Measurements from ENCODE around the gene CARMIL1. TPM values are rescaled to one million over a fixed set of nuclear protein-coding genes. Genes with fewer than 3 reads are reported as not detected.

Gene CARMIL1
- total and polyA plus RNA-seq, 2 of the 8 experiments (the other 6 are each of a cell fraction or from before 2014, with no cell fraction given), result 20.3 to 40.4 TPM

- no peak overlapping the region for H4K5ac ChIP-seq (ENCODE audit: insufficient read length, low read depth, low read length)
- no peak overlapping the region for H4K91ac ChIP-seq (replicated peaks; ENCODE audit: insufficient read length, low read length)
- no peak overlapping the region for H3K4ac ChIP-seq (replicated peaks; ENCODE audit: insufficient read length, low read depth, low read length)
- no peak overlapping the region for H2AFZ ChIP-seq (ENCODE audit: low read length)
- no peaks in the 10 kb centered on the region for H3K79me1 ChIP-seq (ENCODE audit: low read depth, low read length)
- H3K4me2 ChIP-seq (ENCODE audit: insufficient read depth in 1 of 2, low read depth in 2 of 2, low read length in 2 of 2), result no peak overlapping the region
- no peaks in the 10 kb centered on the region for H3K79me2 ChIP-seq (ENCODE audit: control insufficient read depth in 1 of 2, insufficient read depth in 2 of 2, low read length in 2 of 2)
- H2BK120ac ChIP-seq (replicated peaks; ENCODE audit: low read depth, low read length), result no peak overlapping the region
- peaks cover 0 to 7% (median 0%) of the 10 kb centered on the region in 4 experiments; a peak in 2 of 8 replicates for H3K36me3 ChIP-seq (ENCODE audit: control insufficient read depth in 2 of 4, insufficient read depth in 4 of 4, low read length in 3 of 4)
- no peak overlapping the region for H3K14ac ChIP-seq (ENCODE audit: insufficient read length)
- TF ChIP-seq SIN3A (conservative IDR thresholded peaks at IDR 0.05 in 1 of 2, IDR thresholded peaks at IDR 0.05 in 1 of 2; ENCODE audit: low read depth in 1 of 2, low read length in 2 of 2) (no peak), YY1 (IDR thresholded peaks at IDR 0.05; ENCODE audit: low read depth, low read length) (no peak), CBX5 (IDR thresholded peaks at IDR 0.05; ENCODE audit: low read depth, low read length) (no peak), TAF1 (IDR thresholded peaks at IDR 0.05; ENCODE audit: low read depth, low read length) (no peak), TEAD4 (IDR thresholded peaks at IDR 0.05; ENCODE audit: low read depth, low read length) (no peak), KDM5A (IDR thresholded peaks at IDR 0.05; ENCODE audit: low read length) (no peak)
- no peak overlapping the region for H2BK15ac ChIP-seq (ENCODE audit: low read length)
- H3K23ac ChIP-seq (ENCODE audit: insufficient read length), result no peak overlapping the region
- WGBS, 2 experiments (ENCODE audit: extremely low coverage in 1 of 2, insufficient coverage in 1 of 2, insufficient read length in 1 of 2, insufficient replicate concordance in 2 of 2, low coverage in 1 of 2, low lambda C conversion rate in 2 of 2, missing lambda C conversion rate in 1 of 2), result 89% methylated on average over 2 of the region's 2 CpGs; no CpG with 5 or more reads in 1 of the 2 experiments
- no peak overlapping the region for H3K9ac ChIP-seq (replicated peaks in 1 of 4; ENCODE audit: extremely low read depth in 1 of 4, low read depth in 3 of 4, low read length in 3 of 4)
- FAIRE-seq (no peak), DNase-seq (ENCODE audit: low read depth in 1 of 2, low spot score in 2 of 2) (no peak)
- H4K8ac ChIP-seq (ENCODE audit: extremely low read depth, insufficient read depth, low read length), result no peak overlapping the region
- H2BK20ac ChIP-seq (ENCODE audit: low read length), result no peak overlapping the region
- H3K56ac ChIP-seq (replicated peaks; ENCODE audit: insufficient read length, low read depth, low read length), result no peak overlapping the region
- H3K4me1 ChIP-seq (replicated peaks in 1 of 4; ENCODE audit: control insufficient read depth in 3 of 4, insufficient read depth in 4 of 4, low read length in 3 of 4), result no peaks in the 10 kb centered on the region
- H3K27ac ChIP-seq (ENCODE audit: low read depth, low read length), result no peak overlapping the region
- no peak overlapping the region for H2BK5ac ChIP-seq (ENCODE audit: low read depth, low read length)
- no peaks in the 10 kb centered on the region for H3K23me2 ChIP-seq (ENCODE audit: low read depth, low read length)
- H2BK12ac ChIP-seq (ENCODE audit: low read depth, low read length), result no peak overlapping the region
- H3K9me3 ChIP-seq (ENCODE audit: insufficient read depth in 2 of 2, low read depth in 1 of 2, low read length in 1 of 2), result no peaks in the 10 kb centered on the region
- CTCF ChIA-PET (ENCODE audit: partially characterized antibody), result interaction anchor here (0.6 to 1.4 kb wide), 3 partner anchors 19 to 397 kb away, joined by 3 to 4 read pairs (median 3); no protein-coding TSS in a partner anchor
- no peak overlapping the region for H3K18ac ChIP-seq (ENCODE audit: extremely low read depth, low read length)
- no peaks in the 10 kb centered on the region for H3K27me3 ChIP-seq (replicated peaks in 1 of 4; ENCODE audit: control insufficient read depth in 3 of 4, extremely low read depth in 1 of 4, insufficient read depth in 3 of 4, low read length in 3 of 4)
- no peak overlapping the region for H2AK5ac ChIP-seq (ENCODE audit: low read depth, low read length)
- H3K4me3 ChIP-seq (ENCODE audit: extremely low read depth in 1 of 4, insufficient read depth in 2 of 4, low read depth in 3 of 4, low read length in 4 of 4), result no peak overlapping the region
- POLR2A ChIA-PET (ENCODE audit: partially characterized antibody), result interaction anchor here (0.6 kb wide), 1 partner anchor 255 kb away, joined by 8 read pairs; no protein-coding TSS in a partner anchor
- no peaks in the 10 kb centered on the region for H4K20me1 ChIP-seq (replicated peaks in 1 of 2; ENCODE audit: control insufficient read depth in 1 of 2, insufficient read depth in 2 of 2, low read length in 2 of 2)
Observed at GRCh38 chr6:25617997-25618396, 338.8 kb downstream of the CARMIL1 start.

Measured in H1 (cell line).